HCT116 (cell line): ENCODE data around the gene WHRN.

Experiments
- ELF1 ChIP-seq: IDR thresholded peaks from 2 replicates; pipeline ENCODE4 v1.6.1; 2012; ENCODE audit warnings: low read depth, borderline replicate concordance
- EZH2phosphoT487 ChIP-seq: fragments of 200-600 bp; IDR thresholded peaks from 2 replicates; pipeline ENCODE4 v1.6.1; 2018; ENCODE audit warnings: antibody characterized with exemption, borderline replicate concordance
- POLR2A ChIP-seq: IDR thresholded peaks from 2 replicates; pipeline ENCODE4 v1.7.0; 2011; ENCODE audit warnings: borderline replicate concordance; ENCODE audit not compliant: insufficient read depth, insufficient read length; ENCODE audit errors: extremely low read depth
- POLR2AphosphoS5 ChIP-seq: IDR thresholded peaks from 2 replicates; pipeline ENCODE4 v1.6.1; 2011; ENCODE audit warnings: mild to moderate bottlenecking, low read depth, low read length, moderate library complexity
- RAD21 ChIP-seq: IDR thresholded peaks from 2 replicates; pipeline ENCODE4 v1.6.1; 2012; ENCODE audit warnings: low read depth, mild to moderate bottlenecking
- SP1 ChIP-seq: IDR thresholded peaks from 2 replicates; pipeline ENCODE4 v1.6.1; 2012; ENCODE audit warnings: low read depth
- TCF7L2 ChIP-seq: IDR thresholded peaks from 2 replicates; pipeline ENCODE4 v1.7.0; 2011; ENCODE audit warnings: borderline replicate concordance, inconsistent platforms; ENCODE audit not compliant: insufficient read depth, insufficient read length; ENCODE audit errors: extremely low read depth
- YY1 ChIP-seq: IDR thresholded peaks from 2 replicates; pipeline ENCODE4 v1.6.1; 2011; ENCODE audit warnings: low read length, low read depth, moderate library complexity, mild to moderate bottlenecking; ENCODE audit not compliant: insufficient replicate concordance; ENCODE audit errors: extremely low read depth
- ZFX ChIP-seq: fragments of 450-650 bp; IDR thresholded peaks from 2 replicates; pipeline ENCODE4 v1.6.1; 2017
- ZNF274 ChIP-seq: fragments of 200-500 bp; sonication (Bioruptor generic); IDR thresholded peaks from 2 replicates; pipeline ENCODE4 v1.6.1; 2014; ENCODE audit warnings: mild to moderate bottlenecking, low read depth, low read length, inconsistent platforms
- TF ChIP-seq, protein P1 (sequence below): IDR thresholded peaks from 2 replicates; pipeline ENCODE4 v1.6.1; 2012; ENCODE audit warnings: low read depth
- TF ChIP-seq, protein P2 (sequence below), 3 experiments: fragments of 200-600 bp in 1 of 3; sonication (generic) in 1 of 3; IDR thresholded peaks in 2 of 3; conservative IDR thresholded peaks in 1 of 3; 2 replicates each; pipeline ENCODE4 v1.5.1; 2012 to 2017; ENCODE audit warnings: low read depth in 2 of 3, low read length in 2 of 3, antibody characterized with exemption in 1 of 3, borderline replicate concordance in 1 of 3, control low read depth in 1 of 3, mild to moderate bottlenecking in 1 of 3, mixed read lengths in 1 of 3, mixed run types in 1 of 3, moderate library complexity in 1 of 3; ENCODE audit not compliant: insufficient read depth in 1 of 3
- TF ChIP-seq, protein P3 (sequence below): IDR thresholded peaks from 2 replicates; pipeline ENCODE4 v1.6.1; 2012
- TF ChIP-seq, protein P4 (sequence below): IDR thresholded peaks from 2 replicates; pipeline ENCODE4 v1.6.1; 2012

DNA sequence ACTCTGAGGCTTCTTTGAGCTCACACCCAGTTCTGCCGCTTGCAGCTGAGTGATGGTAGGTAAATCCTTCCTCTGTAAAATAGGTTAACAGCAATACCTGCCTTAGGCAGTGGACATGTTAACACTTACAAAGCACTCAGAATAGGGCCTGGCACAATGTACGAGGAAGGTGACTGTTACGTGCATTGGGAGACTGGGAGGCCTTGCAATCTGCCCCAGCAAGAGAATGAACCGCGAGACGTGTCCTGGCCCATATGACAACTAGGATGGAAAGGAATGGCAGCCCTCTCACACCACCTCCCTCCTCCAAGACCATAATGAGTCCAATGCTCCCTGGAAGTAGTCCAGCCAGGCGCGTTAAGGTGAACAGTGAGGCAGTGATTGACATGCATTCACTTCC is 94.4 kb downstream of the WHRN start:
- TF ChIP-seq, protein P1, sequence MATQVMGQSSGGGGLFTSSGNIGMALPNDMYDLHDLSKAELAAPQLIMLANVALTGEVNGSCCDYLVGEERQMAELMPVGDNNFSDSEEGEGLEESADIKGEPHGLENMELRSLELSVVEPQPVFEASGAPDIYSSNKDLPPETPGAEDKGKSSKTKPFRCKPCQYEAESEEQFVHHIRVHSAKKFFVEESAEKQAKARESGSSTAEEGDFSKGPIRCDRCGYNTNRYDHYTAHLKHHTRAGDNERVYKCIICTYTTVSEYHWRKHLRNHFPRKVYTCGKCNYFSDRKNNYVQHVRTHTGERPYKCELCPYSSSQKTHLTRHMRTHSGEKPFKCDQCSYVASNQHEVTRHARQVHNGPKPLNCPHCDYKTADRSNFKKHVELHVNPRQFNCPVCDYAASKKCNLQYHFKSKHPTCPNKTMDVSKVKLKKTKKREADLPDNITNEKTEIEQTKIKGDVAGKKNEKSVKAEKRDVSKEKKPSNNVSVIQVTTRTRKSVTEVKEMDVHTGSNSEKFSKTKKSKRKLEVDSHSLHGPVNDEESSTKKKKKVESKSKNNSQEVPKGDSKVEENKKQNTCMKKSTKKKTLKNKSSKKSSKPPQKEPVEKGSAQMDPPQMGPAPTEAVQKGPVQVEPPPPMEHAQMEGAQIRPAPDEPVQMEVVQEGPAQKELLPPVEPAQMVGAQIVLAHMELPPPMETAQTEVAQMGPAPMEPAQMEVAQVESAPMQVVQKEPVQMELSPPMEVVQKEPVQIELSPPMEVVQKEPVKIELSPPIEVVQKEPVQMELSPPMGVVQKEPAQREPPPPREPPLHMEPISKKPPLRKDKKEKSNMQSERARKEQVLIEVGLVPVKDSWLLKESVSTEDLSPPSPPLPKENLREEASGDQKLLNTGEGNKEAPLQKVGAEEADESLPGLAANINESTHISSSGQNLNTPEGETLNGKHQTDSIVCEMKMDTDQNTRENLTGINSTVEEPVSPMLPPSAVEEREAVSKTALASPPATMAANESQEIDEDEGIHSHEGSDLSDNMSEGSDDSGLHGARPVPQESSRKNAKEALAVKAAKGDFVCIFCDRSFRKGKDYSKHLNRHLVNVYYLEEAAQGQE = no peak
- TF ChIP-seq, protein P2, sequence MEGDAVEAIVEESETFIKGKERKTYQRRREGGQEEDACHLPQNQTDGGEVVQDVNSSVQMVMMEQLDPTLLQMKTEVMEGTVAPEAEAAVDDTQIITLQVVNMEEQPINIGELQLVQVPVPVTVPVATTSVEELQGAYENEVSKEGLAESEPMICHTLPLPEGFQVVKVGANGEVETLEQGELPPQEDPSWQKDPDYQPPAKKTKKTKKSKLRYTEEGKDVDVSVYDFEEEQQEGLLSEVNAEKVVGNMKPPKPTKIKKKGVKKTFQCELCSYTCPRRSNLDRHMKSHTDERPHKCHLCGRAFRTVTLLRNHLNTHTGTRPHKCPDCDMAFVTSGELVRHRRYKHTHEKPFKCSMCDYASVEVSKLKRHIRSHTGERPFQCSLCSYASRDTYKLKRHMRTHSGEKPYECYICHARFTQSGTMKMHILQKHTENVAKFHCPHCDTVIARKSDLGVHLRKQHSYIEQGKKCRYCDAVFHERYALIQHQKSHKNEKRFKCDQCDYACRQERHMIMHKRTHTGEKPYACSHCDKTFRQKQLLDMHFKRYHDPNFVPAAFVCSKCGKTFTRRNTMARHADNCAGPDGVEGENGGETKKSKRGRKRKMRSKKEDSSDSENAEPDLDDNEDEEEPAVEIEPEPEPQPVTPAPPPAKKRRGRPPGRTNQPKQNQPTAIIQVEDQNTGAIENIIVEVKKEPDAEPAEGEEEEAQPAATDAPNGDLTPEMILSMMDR (IDR thresholded peaks at IDR 0.05 in 2 of 3, conservative IDR thresholded peaks at IDR 0.05 in 1 of 3; ENCODE audit: borderline replicate concordance in 1 of 3, insufficient read depth in 1 of 3, low read depth in 2 of 3, low read length in 2 of 3) = no peak
- TF ChIP-seq POLR2A (no peak), ELF1 (no peak), RAD21 (no peak), SP1 (no peak), TCF7L2 (no peak), POLR2AphosphoS5 (no peak), ZNF274 (no peak), YY1 (no peak), EZH2phosphoT487 (no peak), ZFX (no peak)
- TF ChIP-seq, protein P3, sequence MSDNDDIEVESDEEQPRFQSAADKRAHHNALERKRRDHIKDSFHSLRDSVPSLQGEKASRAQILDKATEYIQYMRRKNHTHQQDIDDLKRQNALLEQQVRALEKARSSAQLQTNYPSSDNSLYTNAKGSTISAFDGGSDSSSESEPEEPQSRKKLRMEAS = no peak
- TF ChIP-seq, protein P4, sequence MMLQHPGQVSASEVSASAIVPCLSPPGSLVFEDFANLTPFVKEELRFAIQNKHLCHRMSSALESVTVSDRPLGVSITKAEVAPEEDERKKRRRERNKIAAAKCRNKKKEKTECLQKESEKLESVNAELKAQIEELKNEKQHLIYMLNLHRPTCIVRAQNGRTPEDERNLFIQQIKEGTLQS = no peak
